HG03280 (cell line): ENCODE data around the gene ZNF74.
"Not testable (repeated sequence)": the region's sequence is repeated elsewhere in the genome, so short reads cannot be mapped to it uniquely, and the experiment has no call there.

Experiments
- ATAC-seq: cut with Tn5 transposase; IDR thresholded peaks from one replicate; pipeline ENCODE4 v1.9.1; 2021; ENCODE audit warnings: mild to moderate bottlenecking, moderate library complexity; ENCODE audit not compliant: unreplicated experiment

The ZNF74 gene

DNA sequence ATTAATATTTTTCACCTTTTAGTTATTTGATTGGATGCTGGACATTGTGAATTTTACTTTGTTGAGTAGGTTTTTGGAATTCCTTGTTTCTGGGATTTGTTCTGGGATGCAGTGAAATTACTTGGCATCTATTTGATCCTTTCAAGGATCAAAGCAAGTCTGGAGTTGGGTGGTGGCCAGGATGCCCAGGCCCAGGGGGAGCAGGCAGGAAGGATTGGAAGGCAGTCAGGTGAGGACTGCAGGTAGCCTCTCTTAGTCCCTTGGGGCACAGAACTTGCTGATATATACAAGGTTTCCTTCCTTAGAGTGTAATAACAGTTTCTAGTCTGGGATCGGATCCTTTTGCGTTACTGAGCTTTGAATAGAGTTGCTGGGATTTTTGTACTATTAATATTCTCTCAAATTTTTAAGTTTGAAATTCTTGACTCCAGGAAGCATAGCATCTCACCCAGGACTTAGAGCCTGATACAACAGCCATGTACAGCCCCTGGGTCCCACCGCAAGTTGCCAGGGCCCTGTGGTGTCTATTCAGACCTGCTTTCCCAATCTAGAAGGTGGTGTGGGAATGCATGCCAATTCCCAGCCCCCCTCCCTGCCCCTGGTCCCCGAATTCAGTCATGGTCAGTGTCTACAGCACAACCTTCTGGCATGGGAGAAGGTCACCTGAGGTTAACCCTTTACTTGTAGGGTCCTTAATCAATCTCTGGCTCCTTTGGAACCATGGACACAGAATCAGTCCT is 6.1 kb downstream of the ZNF74 start:
- no peak for ATAC-seq

DNA sequence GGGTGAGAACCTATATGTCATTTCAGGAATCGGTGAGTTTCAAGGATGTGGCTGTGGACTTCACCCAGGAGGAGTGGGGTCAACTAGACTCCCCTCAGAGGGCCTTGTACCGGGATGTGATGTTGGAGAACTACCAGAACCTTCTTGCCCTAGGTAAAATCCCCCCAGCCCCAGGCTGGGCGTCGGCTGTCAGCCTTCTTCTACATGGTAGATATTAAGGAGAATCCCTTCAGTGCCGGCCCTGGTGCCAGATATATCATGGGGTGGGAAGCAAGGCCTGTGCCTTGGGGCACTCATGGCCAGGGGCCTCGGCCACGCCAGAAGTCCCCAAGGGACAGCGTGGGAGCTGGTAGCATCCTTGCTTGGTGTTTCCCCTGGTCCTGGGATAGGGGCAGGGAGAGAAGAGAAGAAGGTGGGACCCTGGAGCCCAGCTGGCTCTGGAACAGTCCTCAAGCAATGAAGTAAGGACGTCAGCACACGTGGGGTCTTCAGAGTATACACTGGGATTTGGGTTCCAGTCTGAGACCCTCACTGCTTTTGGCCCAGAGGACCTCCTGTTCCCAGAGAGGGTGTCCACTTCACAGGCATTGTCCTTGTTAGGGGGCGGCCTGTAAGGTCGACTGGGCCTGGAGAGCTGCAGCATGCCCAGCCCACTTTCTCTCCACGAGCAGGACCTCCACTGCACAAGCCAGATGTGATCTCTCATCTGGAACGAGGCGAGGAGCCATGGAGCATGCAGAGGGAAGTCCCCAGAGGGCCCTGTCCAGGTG is 6.8 kb downstream of the ZNF74 start:
- ATAC-seq: no peak

DNA sequence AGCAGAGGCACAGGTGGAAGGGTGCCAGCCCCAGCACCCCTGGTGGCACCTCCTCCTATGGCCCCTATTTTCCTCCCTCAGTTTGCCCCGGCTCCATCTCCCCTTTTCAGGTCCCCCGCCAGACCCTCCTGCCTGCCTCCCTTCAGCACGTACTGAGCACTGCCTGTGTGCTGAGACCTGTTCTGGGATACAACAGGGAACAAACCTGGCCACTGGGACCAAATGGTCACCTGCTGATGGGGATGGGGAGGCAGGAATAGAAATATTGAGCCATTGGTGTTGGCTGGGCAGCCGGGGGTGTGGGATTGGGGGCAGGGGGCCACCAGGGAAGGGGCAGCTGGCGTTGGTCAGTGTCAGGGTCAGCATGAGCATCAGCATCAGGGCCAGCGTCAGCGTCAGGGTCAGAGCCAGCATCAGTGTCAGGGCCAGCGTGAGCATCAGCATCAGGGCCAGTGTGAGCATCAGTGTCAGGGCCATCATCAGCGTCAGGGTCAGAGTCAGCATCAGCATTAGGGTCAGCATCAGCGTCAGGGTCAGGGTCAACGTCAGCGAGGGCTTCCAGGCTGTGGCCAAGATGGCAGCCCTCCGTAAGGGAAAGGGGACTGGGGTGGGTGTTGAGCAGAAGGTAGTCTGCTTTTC is 7.5 kb downstream of the ZNF74 start:
- no peak for ATAC-seq

DNA sequence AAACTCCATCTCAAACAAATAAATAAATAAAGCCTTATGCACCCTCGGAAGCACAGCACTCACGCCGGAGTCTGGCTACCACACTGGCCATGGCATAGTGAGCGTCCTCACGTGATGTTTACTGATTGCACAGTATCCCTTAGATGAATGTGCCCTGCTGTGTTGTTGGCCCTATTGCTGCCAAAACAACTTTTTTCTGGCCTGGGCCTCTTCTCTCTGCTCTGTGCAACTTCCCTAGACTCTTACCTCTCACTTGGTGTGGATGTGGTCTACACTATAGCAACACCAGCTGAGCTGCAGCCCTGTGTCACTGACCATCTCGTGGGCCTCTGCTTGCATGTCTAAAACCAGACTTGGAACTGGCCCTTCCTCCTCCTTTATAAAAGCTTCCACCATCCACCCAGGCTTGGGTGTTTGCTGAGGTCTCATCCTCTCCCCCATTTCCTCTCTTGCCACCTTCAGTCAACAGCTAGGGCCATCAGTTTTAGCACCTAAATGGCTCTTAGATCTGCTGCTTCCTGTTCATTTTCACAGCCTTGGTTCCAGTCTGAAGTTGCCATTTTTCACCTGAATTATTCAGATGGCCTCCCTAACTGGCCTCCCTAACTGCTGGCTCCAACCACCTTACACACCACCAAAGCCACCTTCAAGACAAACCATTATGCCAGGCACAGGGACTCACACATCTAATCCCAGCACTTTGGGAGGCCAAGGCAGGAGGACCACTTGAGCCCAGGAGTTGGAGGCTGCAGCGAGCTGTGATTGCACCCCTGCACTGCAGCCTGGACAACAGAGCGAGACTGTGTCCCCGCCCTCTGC is 9.2 kb downstream of the ZNF74 start:
- ATAC-seq: no peak

DNA sequence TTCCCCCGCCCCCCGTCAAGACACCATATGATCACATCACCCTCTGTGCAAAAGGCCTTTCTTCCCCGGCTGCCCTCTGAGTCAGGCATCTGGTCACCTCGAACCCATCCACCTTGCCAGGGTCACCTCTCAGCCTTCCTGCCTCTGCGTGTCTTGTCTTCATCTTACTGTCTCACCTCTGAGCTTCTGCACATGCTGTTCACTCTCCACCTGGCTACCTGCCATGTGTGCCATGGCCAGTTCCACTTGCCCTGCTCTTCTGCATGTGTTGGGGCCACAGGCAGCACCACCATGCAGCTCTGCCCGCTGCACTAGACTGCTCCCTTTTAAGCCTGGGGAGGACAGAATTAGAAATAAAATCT is 9.8 kb downstream of the ZNF74 start:
- ATAC-seq: no peak

DNA sequence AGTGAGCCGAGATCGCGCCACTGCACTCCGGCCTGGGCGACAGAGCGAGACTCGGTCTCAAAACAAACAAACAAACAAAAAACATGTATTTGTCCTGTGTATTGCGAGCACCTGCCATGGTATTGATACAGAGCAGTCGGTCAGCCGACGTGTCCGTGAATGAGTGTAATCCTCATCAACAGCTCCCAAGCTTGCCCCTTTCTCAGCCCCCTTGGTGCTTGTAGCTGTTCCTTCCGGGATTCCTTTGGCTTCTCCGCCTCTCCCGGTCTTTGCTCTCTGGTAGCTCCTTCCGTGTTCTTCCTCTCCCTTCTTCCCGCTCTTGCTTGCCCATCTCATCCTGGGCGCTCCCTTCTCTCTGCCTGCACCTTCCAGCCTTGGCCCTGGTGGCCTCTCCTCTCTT is 10.9 kb downstream of the ZNF74 start:
- no peak for ATAC-seq

DNA sequence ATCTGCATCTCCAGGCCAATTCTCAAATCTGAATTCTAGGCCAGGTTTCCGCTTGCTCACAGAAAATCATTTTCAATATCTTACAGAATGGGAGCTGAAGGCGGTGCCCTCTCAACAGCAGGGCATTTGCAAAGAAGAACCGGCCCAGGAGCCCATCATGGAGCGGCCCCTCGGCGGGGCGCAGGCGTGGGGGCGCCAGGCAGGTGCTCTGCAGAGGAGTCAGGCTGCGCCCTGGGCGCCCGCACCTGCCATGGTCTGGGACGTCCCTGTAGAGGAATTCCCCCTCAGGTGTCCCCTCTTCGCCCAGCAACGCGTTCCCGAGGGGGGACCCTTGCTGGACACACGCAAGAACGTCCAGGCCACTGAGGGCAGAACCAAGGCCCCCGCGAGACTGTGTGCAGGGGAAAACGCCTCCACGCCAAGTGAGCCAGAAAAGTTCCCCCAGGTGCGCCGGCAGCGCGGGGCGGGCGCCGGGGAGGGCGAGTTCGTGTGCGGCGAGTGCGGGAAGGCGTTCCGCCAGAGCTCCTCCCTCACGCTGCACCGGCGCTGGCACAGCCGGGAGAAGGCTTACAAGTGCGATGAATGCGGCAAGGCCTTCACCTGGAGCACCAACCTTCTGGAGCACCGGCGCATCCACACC is 11.5 kb downstream of the ZNF74 start:
- no peak for ATAC-seq

DNA sequence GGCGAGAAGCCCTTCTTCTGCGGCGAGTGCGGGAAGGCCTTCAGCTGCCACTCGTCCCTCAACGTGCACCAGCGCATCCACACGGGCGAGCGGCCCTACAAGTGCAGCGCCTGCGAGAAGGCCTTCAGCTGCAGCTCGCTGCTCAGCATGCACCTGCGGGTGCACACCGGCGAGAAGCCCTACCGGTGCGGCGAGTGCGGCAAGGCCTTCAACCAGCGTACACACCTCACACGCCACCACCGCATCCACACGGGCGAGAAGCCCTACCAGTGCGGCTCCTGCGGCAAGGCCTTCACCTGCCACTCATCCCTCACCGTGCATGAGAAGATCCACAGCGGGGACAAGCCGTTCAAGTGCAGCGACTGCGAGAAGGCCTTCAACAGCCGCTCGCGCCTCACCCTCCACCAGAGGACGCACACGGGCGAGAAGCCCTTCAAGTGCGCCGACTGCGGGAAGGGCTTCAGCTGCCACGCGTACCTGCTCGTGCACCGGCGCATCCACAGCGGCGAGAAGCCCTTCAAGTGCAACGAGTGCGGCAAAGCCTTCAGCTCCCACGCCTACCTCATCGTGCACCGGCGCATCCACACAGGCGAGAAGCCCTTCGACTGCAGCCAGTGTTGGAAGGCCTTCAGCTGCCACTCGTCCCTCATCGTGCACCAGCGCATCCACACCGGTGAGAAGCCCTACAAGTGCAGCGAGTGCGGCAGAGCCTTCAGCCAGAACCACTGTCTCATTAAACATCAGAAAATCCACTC is 12.2 kb downstream of the ZNF74 start:
- ATAC-seq: no peak

DNA sequence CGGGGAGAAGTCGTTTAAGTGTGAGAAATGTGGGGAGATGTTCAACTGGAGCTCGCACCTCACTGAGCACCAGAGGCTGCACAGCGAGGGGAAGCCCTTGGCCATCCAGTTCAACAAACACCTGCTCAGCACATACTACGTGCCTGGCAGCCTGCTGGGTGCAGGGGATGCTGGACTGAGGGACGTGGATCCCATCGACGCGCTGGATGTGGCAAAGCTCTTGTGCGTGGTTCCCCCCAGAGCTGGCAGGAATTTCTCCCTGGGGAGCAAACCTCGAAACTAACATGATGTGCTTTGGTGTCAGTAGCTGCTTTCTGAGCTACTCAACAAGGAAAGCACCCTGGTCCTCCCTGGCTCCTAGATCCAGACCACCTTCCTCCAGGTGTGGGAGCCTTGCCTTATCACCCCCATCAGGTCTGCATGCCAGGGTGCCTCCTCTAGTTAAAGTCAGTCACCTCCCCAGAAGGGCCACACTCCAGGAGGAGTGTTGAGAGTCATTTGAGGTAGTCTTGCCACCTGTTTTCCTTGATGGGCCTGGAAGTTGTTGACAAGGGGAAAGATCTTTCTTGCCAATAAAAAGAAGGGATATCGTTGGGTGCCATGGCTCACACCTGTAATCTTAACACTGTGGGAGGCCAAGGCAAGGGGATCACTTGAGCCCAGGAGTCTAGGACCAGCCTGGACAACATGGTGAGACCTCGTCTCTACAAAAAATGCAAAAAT is 12.9 kb downstream of the ZNF74 start:
- ATAC-seq: no peak

DNA sequence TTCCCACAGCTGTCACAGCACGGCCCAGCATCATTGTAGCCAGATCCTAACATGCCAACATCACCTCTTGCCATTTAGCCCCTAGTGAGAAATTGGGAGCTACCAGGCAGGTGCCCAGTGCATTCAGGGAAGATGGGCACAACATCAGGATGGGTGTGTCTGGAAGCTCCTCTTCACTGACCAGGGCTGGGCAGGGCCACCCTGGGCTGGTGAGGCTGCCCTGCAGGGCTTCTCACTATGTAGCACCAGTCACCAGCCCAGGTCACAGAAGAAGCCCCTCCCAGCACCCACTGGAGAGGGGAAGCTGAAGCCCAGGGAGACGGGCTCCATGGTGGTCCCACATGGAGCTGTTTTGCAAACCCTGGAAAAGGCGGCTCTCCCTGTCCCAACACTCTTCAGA is 13.9 kb downstream of the ZNF74 start:
- ATAC-seq: no peak

DNA sequence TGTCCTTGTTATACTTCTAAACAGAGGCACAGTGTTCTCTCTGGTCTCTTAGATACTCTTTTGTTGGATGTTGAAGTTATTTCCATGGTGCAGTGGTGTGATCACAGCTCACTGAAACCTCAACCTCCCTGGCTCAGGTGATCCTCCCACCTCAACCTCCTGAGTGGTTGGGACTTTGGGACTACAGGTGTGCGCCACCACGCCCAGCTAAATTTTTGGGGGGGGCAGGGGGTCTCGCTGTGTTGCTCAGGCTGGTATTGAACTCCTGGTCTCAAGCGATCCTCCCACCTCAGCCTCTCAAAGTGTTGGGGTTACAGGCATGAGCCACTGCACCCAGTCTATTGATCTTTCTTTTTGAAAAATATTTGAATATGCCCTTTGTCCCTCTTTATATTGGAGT is 14.9 kb downstream of the ZNF74 start:
- no peak for ATAC-seq

DNA sequence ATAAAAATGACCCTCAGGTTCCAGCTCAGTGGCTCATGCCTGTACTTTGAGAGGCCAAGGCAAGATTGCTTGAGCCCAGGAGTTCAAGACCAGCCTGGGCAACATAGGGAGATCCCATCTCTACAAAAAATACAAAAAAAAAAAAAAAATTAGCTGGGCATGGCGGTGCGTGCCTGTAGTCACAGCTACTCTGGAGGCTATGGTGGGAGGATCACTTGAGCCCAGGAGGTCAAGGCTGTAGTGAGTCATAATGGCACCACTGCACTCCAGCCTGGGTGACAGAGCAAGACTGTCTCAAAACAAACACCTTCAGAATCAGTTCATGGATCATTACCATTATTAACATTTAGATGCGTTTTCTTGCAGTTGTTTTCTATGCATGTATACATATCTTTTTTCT is 15.4 kb downstream of the ZNF74 start:
- not testable (repeated sequence) for ATAC-seq

DNA sequence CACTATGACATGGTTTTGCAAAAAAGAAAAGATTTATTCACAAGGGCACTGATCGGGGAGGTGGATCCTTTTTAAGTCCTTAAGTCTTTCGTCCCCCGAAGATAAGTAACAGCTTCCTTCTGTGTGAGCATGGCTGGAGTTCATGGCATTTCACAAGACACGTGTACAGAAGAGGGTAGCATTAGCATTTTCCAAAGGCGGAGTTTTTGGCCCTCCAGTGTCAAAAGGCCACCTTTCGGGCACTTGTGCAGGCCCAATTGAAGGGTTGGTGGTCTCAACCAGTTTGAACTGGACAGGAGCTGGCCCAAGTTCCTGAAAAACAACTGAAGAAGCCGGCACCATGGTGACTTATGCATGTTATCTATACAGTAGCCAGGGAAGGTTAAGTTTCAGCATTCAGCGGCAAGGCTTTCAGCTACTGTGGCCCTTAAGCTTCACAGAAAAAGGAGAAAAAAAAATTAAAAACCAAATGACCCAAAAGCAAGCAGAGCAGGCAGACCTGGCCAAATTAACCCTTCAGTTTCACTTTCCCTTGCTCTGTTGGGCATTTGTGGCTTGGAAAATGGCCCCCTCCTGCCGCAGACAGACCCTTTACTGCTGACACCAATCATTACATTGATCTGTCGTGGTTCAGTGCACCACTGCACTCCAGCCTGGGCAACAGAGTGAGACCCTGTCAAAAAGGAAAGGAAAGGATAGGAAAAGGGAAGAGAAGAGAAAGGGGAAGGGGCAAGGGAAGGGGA is 18.7 kb downstream of the ZNF74 start:
- no peak for ATAC-seq

DNA sequence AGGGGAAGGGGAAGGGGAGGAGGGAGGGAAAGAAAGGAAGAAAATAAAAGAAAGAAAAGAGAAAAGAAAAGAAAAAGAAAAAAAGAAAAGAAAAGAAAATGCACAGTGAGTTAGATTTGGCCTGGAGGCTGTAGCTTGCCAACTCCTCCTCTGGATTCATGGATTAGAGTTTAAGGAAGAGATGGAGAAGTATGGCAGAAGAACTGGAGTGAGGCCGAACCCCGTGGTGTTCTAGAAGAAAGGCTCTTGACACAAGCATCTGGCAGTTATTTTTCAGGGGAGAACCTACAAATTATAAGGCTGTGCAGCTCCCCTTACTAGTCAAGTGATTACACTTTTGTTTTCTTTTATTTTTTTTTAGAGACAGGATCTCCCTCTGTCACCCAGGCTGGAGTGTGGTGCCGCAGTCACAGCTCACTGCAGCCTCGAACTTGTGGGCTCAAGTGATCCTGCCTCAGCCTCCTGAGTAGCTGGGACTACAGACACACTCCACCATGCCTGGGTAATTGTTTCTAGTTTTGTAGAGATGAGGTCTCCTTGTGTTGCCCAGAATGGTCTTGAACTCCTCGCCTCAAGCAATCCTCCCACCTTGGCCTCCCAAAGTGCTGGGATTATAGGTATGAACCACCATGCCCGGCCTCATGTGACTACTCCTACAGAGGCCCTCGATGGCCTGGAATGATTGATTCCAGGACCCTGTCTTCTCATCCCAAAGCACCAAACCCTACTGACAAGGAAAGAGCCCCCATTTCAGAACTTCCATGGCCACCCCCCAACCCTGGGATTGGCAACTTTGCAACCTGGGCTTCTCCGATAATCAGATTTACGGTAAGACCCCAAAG is 19.5 kb downstream of the ZNF74 start:
- ATAC-seq: no peak

DNA sequence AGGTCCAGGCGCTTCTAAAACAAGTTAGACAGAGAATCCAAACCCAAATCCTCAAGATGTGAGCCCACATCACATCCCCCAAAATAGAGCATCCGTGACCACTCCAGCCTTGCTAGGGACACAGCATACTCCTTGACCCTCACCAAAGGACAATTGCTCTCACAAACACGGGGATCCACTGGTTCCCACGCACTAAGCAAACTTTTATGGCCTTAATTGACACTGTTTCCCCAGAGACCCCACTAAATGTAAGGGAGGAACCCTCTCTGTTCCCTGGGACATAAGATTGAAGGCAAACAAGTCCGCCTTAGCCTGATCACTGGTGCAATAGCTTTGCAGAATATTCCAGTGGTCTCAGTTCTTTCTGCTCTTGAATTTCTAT is 20.1 kb downstream of the ZNF74 start:
- no peak for ATAC-seq

DNA sequence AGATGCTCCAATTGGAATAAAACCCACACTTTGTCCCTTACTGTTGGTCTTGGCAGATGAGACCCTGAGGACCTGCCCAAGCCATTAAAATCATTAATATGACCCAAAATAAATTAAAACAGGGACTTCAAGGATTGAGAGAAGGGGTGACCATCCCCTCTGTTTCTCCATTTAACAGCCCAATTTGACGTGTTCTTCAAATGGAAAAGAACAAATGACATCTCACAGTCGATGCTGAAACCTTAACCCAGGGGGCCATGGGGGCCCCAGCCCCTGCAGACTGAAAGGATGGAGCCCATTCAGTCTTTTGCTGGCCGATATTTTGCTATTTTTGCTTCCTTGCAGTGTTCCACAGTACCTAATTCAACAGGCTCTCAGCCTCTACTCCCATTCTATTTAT is 20.5 kb downstream of the ZNF74 start:
- no peak for ATAC-seq

DNA sequence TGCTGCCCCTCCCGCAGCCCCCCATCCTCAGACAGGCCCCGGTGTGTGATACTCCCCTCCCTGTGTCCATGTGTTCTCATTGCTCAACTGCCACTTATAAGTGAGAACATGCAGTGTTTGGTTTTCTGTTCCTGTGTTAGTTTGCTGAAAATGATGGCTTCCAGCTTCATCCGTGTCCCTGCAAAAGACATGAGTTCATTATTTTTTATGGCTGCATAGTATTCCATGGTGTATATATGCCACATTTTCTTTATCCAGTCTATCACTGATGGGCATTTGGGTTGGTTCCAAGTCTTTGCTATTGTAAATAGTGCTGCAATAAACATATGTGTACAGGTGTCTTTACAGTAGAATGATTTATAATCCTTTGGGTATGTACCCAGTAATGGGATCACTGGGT is 21.3 kb downstream of the ZNF74 start:
- ATAC-seq: not testable (repeated sequence)

DNA sequence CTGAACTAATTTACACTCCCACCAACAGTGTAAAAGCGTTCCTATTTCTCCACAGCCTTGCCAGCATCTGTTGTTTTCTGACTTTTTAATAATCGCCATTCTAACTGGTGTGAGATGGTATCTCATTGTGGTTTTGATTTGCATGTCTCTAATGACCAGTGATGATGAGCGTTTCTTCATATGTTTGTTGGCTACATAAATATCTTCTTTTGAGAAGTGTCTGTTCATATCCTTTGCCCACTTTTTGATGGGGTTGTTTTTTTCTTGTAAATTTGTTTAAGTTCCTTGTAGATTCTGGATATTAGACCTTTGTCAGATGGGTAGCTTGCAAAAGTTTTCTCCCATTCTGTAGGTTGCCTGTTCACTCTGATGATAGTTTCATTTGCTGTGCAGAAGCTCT is 21.7 kb downstream of the ZNF74 start:
- not testable (repeated sequence) for ATAC-seq
